ENCODE measurements around the gene NPPA.

The NPPA gene

DNA sequence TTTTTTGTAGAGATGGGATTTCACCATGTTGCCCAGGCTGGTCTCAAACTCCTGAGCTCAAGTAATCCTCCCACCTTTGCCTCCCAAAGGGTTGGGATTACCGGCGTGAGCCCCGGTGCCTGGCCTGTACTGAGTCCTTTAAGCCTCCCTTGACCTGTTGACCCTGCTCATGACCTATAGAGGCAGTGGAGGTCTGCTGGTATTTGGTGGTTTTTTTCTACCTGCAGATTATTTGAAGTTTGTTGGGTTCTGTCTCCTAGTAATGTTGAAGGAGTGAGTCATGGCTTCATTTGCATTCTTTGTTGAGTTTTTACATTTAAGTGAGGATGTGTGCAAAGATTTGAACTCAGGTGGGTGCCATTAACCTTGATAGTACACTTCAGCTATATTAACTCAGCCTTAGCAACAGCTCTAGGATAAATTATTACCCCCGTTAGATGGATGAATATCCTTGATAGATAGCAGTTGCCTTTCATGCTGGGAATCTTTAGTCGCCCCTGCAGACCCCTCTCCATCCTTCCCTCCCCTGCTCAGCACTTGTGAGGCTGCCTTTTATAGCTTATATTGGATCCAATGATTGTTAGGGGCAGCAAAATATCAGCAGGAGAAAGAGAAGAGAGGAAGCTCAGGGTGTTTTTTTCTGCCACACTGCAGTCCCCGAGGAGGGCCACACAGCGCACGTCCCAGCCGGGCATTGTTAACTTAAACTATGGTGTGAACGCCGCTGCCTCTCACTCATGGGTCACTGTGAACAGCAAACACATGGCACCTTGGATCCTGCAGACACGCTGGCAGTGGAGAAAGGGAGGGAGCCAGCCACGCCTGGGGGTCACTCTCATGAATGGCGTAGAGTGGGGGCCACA is 26.0 kb upstream of the NPPA start:
- no peak for DNase-seq

DNA sequence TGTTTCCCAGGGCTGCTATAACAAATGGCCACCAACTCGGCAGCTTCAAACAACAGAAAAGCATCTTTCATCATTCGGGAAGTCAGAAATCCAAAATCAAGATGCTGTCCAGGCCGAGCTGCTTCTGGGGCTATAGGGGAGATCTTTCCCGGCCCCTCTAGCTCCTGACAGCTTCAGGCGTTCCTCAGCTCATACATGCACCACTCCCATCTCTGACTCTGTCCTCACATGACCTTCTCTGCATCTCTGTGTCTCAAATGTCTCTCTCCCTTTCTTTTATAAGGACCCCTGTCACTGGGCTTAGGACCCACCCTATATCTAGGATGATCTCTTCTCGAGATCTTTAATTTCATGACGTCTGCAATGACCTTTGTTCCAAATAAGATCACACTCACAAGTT is 25.0 kb upstream of the NPPA start:
- no peak for DNase-seq

GRCh38 chr1:11869650-11870207 is 22.1 kb upstream of the NPPA start:
- DNase-seq, result no peak

DNA sequence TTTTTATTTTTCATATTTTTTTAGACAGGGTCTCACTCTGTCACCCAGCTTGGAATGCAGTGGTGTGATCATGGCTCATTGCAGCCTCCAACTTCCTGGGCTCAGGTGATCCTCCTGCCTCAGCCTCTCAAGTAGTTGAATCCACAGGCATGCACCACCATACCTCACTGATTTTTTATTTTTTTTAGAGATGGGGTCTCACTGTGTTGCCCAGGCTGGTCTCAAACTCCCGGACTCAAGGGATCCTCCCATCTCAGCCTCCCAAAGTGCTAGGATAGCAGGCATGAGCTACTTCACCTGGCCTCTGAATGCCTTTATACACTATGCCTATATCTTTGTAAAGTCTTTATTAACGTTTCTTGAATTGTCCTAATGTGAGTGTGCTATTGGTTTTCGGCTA is 21.5 kb upstream of the NPPA start:
- DNase-seq, result no peak

GRCh38 chr1:11868331-11868980 is 20.9 kb upstream of the NPPA start:
- DNase-seq, result no peak

DNA sequence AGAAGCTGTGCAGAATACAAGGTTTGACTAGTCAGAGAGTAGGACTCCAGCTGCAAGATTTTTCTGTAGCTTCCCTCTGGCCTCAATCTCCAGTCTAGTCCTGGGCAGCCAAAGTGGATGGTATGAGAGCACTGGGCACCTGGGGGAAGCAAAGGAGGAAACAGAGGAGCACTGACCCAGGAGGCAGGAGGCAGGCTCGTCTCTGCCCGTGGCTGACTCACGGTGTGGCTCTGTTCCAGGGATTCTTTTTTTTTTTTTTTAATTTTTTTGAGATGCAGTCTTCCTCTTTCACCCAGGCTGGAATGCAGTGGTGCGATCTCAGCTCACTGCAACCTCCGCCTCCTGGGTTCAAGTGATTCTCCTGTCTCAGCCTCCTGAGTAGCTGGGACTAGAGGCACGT is 15.3 kb upstream of the NPPA start:
- no peak for DNase-seq

- DNase-seq, result no peak
These were observed 13.0 kb upstream of the NPPA start for GRCh38 chr1:11860587-11860986.

DNA sequence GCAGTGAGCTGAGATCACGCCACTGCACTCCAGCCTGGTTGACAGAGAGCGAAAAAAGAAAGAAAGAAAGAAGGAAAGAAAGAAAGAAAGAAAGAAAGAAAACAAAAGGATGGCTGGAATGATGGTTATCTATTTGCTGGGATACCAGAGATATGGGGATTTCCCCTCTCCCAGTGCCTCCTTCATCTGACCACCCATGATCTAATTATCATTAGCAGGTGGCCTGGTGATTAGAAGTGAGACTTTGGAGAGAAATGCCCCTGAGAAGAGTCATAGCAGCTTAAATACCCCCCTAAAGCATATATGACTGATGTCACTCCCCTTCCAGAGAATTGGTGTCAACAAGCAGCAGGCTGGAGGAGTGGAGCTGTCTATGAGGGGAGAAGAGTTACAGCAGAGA is 12.5 kb upstream of the NPPA start:
- DNase-seq, result no peak

DNA sequence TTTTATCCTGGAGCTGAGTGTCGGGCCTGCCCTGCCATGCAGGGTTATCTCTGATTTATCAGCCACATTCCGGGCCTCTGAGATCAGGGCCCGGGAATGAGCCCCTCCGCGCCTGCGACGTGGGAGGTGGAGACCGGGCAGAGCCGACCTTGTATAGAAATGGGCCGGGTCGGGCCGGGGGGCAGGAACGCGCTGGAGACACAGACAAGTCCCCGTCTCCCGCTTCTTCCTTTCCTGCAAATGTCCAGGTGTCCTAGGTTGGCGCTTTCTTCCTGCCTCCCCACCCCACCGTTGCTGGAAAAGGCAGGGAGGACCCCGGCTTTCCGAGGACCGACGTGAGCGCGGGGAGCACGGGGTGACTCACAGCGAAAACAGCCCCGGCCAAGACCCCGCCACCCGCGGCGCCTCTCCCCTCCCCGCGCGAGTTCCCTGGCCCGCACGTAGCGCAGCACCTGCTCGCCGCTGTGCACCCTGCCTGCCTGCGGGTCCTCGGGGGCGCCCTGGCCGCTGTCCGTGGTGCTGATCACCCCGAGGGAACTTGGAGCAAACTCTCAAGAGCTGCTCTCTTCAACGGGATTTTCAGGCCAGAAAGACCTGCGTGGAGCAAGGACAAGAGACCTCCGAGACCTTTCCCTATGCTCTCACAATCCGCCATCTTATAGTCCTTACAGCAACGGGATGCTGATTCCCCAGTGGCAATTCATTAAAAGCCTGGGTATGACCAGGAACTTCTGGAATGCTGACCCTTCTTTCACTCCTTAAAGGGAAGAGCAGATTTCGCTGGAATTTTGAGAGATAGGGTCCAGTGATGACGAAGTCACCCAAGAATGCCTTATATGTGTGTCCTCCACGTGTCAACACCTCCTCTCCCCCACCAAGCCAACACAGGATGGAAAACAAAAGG is 11.6 kb upstream of the NPPA start:
- DNase-seq, result peak; percentile 72

DNA sequence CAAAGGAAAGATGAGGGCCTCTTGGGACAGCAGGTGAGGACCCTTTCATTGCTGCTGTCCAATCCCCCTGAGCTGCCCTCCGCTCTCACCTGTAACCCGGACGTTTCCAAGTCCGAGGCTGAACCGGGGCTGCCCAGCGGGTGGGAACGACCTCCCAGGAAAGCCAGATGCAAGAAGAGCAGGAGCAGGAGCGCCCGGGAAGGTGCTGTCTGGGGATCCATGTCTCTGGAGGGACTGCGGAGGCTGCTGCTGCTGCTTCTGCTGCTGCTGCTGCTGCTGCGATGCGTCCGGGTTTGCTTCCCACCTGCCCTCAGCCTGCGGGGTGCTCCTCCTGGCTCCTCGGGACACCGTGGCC is 11.0 kb upstream of the NPPA start, which contains the start of gene NPPB:
Gene NPPB (minus strand): TSS at position 333 of the 355 bp plus-strand sequence. CDS start 112 bp downstream, at position 221.
- no peak for DNase-seq

DNA sequence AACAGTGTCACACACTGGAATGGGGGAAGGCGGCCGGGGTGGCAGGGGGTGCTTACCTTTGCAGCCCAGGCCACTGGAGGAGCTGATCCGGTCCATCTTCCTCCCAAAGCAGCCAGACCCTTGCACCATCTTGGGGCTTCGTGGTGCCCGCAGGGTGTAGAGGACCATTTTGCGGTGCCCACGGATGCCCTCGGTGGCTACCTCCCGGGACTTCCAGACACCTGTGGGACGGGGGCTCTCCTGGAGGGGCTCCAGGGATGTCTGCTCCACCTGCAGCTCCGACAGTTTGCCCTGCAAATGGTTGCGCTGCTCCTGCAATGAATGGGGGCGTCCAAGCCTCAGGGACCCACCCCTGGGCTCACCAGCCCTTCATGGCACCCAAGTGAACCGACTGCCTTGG is 10.6 kb upstream of the NPPA start:
- DNase-seq, result no peak

DNA sequence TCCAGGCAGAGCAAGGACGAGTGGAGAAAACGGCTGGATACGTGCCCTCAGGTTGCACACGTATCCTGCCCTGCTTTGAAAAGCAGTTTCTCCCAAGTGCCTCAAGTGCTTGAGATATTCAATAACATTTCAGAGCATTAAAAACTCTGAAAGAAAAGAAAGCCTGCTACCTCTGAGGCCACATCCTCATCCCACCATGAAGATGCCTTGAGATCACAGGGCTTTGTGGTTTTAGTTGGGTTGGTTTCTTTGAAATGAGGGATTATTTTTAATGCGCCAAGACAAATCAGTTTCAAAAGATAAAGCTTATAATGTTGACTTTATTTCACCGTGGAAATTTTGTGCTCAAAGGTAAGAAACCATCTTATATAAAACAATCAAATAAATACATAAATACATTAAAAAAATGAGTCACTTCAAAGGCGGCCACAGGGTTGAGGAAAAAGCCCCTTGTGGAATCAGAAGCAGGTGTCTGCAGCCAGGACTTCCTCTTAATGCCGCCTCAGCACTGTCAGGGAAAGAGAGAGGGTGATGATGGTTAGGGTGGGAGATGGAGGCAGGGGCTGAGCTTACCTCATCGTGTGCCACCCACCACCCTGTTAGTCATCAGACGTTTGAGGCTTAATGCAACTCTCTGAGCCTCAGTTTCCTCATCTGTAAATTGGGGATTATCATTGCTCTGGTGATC is 9.7 kb upstream of the NPPA start:
- no peak for DNase-seq

GRCh38 chr1:11856698-11857097 is 9.1 kb upstream of the NPPA start:
- DNase-seq, result no peak

DNA sequence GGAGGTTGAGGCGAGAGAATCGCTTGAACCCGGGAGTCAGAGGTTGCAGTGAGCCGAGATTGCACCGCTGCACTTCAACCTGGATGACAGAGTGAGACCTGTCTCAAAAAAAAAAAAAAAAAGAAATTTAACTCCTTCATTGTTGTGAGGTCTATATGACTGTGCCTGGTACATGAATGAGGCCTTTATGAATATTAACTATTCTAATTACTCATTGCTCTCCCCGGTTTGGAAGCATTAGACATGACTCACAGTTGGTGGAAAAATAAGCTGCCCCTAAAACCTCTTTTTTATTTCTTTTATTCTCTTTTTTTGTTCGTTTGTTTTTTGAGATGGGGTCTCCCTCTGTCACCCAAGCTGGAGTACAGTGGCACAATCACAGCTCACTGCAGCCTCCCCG is 7.8 kb upstream of the NPPA start:
- DNase-seq, result no peak

DNA sequence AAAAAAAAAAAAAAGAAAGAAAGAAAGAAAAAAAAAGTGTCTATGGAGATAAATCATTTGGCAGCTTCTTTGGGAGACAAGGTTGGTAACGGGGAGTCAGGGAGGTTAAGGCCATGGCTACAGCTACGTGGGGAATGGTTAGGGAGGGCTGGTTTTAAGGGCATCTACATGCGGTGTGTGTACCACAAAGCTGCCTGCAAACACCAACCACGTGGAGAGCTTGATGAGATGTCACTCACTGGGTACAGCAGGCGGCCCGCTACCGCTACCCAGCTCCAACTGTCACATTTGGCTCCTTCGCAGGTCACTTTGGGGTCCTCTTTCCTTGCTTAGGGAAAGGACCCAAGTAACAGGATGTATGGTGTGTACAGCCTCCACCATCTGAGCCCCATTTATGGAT is 6.9 kb upstream of the NPPA start:
- DNase-seq, result no peak

DNA sequence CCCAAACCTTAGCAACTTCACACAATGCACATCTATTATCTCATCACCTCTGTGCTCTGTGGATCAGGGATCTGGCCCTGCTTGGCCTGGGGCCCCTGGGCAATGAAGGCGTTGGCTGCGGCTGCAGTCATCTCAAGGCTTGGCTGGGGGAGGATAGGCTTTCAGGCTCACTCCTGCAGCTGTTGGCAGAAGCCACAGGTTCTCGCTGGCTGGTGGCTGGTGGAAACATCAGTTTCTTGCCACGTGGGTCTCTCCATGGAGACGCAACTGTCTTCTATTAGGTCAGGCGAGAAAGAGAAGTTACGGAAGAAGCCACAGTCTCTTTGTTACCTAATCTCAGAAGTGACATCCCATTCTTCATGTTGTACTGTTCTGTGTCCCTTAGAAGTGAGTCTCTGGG is 3.6 kb upstream of the NPPA start:
- DNase-seq, result no peak

- no peak for DNase-seq
These were observed 2.6 kb upstream of the NPPA start for GRCh38 chr1:11850156-11850555.

- no peak for DNase-seq
These were observed 754 bp upstream of the NPPA start for GRCh38 chr1:11848373-11848700.

DNA sequence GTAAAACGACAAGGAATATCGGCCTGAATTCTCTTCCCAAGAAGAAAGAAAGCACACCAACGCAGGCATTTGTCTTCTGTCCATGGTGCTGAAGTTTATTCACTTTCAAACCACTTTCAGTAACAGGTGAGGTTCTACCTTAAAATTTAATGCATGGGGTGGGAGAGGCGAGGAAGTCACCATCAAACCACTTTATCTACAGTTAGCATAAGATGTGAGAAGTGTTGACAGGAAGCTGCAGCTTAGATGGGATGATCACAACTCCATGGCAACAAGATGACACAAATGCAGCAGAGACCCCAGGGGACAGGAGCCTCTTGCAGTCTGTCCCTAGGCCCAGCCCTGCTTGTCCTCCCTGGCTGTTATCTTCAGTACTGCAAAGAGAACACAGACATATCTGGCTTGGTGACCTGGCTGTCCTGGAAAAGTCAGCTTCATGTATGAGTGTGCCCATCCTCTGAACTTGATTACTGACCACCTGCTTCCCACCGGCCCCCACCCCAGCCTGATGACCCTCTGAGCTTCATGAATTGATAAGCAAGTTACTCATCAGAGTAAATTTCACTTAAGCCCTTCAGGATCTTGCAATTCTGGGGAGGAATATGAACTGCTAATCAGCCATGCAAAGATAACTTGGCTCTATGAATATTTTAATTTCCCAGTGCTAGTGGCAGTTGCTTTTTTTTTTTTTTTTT is 1.8 kb downstream of the NPPA start:
- DNase-seq, result no peak

DNA sequence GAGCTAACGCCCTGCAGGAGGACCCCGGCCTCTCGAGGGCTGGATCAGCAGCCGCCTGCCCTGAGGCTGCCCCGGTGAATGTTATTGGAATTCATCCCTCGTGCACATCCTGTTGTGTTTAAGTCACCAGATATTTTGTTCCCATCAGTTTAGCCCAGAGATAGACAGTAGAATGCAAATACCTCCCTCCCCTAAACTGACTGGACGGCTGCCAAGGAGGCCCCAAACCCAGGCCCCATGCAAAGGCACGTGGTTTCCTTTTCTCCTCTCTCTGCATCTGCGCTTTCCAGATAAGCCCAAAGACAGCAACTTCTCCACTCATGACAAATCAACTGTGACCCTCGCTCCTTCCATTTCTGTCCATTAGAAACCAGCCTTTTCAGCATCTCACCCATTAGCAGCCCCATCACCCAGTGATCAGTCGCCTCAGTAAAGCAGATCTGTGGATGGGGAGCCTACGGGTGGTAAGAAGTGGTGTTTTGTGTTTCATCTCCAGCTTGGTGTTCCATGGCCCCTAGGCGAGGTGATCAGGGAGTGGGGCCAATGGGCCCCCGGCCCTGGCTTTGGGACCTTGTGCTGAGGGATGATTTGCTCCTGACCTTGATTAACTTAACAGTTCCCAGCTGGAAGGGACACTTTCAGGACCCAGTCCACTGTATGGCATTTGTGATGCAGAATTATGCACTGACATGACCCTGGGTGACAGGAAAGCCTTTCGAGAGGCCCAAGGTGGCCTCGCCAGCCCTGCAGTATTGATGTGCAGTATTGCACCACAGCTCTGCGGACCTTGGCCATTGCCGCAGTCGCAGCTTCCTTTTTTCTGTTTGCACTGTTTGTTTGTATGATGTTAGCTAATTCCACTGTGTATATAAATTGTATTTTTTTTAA is 5.2 kb downstream of the NPPA start:
- DNase-seq, result peak; percentile 67
